SJSA1 (cell line): ENCODE results near the gene GOSR1. TPM values are rescaled to one million over a fixed set of nuclear protein-coding genes. Genes with fewer than 3 reads are reported as not detected.
A peak's percentile ranks its signal among the peaks of the same experiment; 100 is the strongest.
"Not testable (repeated sequence)": the region's sequence is repeated elsewhere in the genome, so short reads cannot be mapped to it uniquely, and the experiment has no call there.

Experiments
- DNase-seq, 2 experiments: peaks; one replicate each; pipeline ENCODE4 v3.0.0-alpha.2; 2015 to 2020; ENCODE audit warnings: low spot score in 2 of 2, low read depth in 1 of 2
- H3K27ac ChIP-seq: fragments of 250-450 bp; sonication (Bioruptor Pico); 2 replicates; pipeline ENCODE4 v1.5.1; 2020; ENCODE audit warnings: mild to moderate bottlenecking, moderate library complexity
- H3K27me3 ChIP-seq: fragments of 250-450 bp; sonication (Bioruptor Pico); replicated peaks from 2 replicates; pipeline ENCODE4 v1.5.1; 2020; ENCODE audit warnings: mild to moderate bottlenecking, moderate library complexity
- H3K36me3 ChIP-seq: fragments of 250-450 bp; sonication (Bioruptor Pico); 2 replicates; pipeline ENCODE4 v1.5.1; 2020; ENCODE audit warnings: mild to moderate bottlenecking
- H3K4me1 ChIP-seq: fragments of 250-450 bp; sonication (Bioruptor Pico); replicated peaks from 2 replicates; pipeline ENCODE4 v1.6.1; 2021; ENCODE audit warnings: mild to moderate bottlenecking
- H3K4me3 ChIP-seq: fragments of 250-450 bp; sonication (Bioruptor Pico); 2 replicates; pipeline ENCODE4 v1.5.1; 2020; ENCODE audit warnings: mild to moderate bottlenecking
- H3K9me3 ChIP-seq: fragments of 250-450 bp; sonication (Bioruptor Pico); replicated peaks from 2 replicates; pipeline ENCODE4 v1.5.1; 2020; ENCODE audit warnings: mild to moderate bottlenecking
- total RNA-seq: library from RNA; depleted of rRNA; stranded (reverse); fragments of >200 nt; shearing (Covaris generic); gene quantifications from 2 replicates; pipeline ENCODE4 v1.2.3, GENCODE V29; 2014

Gene GOSR1
- total RNA-seq, 1 experiment from 2014 or later = 33.8 TPM

GRCh38 chr17:30537667-30538066, 60.5 kb downstream of the GOSR1 start:
- H3K9me3 ChIP-seq, H3K4me3 ChIP-seq, H3K4me1 ChIP-seq, DNase-seq, H3K27ac ChIP-seq, H3K36me3 ChIP-seq, H3K27me3 ChIP-seq: not testable (repeated sequence)

GRCh38 chr17:30541802-30542201, 64.6 kb downstream of the GOSR1 start:
- Histone ChIP-seq H3K4me3 (no peak overlapping the region), H3K27me3 (no peaks in the 10 kb centered on the region), H3K9me3 (no peaks in the 10 kb centered on the region), H3K4me1 (no peaks in the 10 kb centered on the region), H3K36me3 (no peaks in the 10 kb centered on the region), H3K27ac (no peak overlapping the region)
- DNase-seq = no peak

GRCh38 chr17:30543456-30543855, 66.2 kb downstream of the GOSR1 start:
- no peaks in the 10 kb centered on the region for H3K27me3 ChIP-seq
- H3K4me1 ChIP-seq = no peaks in the 10 kb centered on the region
- H3K27ac ChIP-seq = no peak overlapping the region
- no peaks in the 10 kb centered on the region for H3K36me3 ChIP-seq
- H3K4me3 ChIP-seq = no peak overlapping the region
- no peaks in the 10 kb centered on the region for H3K9me3 ChIP-seq
- DNase-seq = no peak

- no peak for DNase-seq
- no peaks in the 10 kb centered on the region for H3K27me3 ChIP-seq
- H3K9me3 ChIP-seq = no peaks in the 10 kb centered on the region
- H3K4me1 ChIP-seq = peaks cover 2% of the 10 kb centered on the region
- H3K4me3 ChIP-seq = no peak overlapping the region
- H3K27ac ChIP-seq = no peak overlapping the region
- H3K36me3 ChIP-seq = no peaks in the 10 kb centered on the region
These were observed 67.8 kb downstream of the GOSR1 start for GRCh38 chr17:30545024-30545423.

- DNase-seq = no peak
- Histone ChIP-seq H3K4me3 (no peak overlapping the region), H3K36me3 (no peaks in the 10 kb centered on the region), H3K27ac (no peak overlapping the region), H3K9me3 (no peaks in the 10 kb centered on the region), H3K27me3 (no peaks in the 10 kb centered on the region), H3K4me1 (peaks cover 13% of the 10 kb centered on the region)
These were observed 70.8 kb downstream of the GOSR1 start for GRCh38 chr17:30547778-30548573.

GRCh38 chr17:30549181-30549580, 72.0 kb downstream of the GOSR1 start:
- DNase-seq, H3K9me3 ChIP-seq, H3K36me3 ChIP-seq, H3K27ac ChIP-seq, H3K27me3 ChIP-seq, H3K4me3 ChIP-seq: not testable (repeated sequence)
- peaks cover 13% of the 10 kb centered on the region for H3K4me1 ChIP-seq

- no peaks in the 10 kb centered on the region for H3K9me3 ChIP-seq
- H3K36me3 ChIP-seq = no peaks in the 10 kb centered on the region
- no peak for DNase-seq
- H3K27me3 ChIP-seq = no peaks in the 10 kb centered on the region
- no peak overlapping the region for H3K27ac ChIP-seq
- H3K4me1 ChIP-seq = peaks cover 13% of the 10 kb centered on the region
- H3K4me3 ChIP-seq = no peak overlapping the region
These were observed 72.8 kb downstream of the GOSR1 start for GRCh38 chr17:30549864-30550511.

- Histone ChIP-seq H3K27ac (no peak overlapping the region), H3K27me3 (no peaks in the 10 kb centered on the region), H3K36me3 (no peaks in the 10 kb centered on the region), H3K4me1 (peaks cover 13% of the 10 kb centered on the region), H3K9me3 (no peaks in the 10 kb centered on the region), H3K4me3 (no peak overlapping the region)
- DNase-seq = peak; percentile 19 to 65
These were observed 73.5 kb downstream of the GOSR1 start for GRCh38 chr17:30550512-30551273.

- DNase-seq, H3K4me3 ChIP-seq, H3K27me3 ChIP-seq, H3K9me3 ChIP-seq, H3K27ac ChIP-seq, H3K36me3 ChIP-seq: not testable (repeated sequence)
- H3K4me1 ChIP-seq = peaks cover 13% of the 10 kb centered on the region
These were observed 74.2 kb downstream of the GOSR1 start for GRCh38 chr17:30551274-30551995.

- no peaks in the 10 kb centered on the region for H3K9me3 ChIP-seq
- peaks cover 13% of the 10 kb centered on the region for H3K4me1 ChIP-seq
- no peak overlapping the region for H3K27ac ChIP-seq
- H3K36me3 ChIP-seq = no peaks in the 10 kb centered on the region
- no peak for DNase-seq
- H3K27me3 ChIP-seq = no peaks in the 10 kb centered on the region
- no peak overlapping the region for H3K4me3 ChIP-seq
These were observed 74.8 kb downstream of the GOSR1 start for GRCh38 chr17:30551996-30552339.

GRCh38 chr17:30552994-30553566, 75.9 kb downstream of the GOSR1 start:
- H3K36me3 ChIP-seq = no peaks in the 10 kb centered on the region
- no peaks in the 10 kb centered on the region for H3K27me3 ChIP-seq
- no peak overlapping the region for H3K27ac ChIP-seq
- peaks cover 13% of the 10 kb centered on the region for H3K4me1 ChIP-seq
- no peaks in the 10 kb centered on the region for H3K9me3 ChIP-seq
- no peak for DNase-seq
- H3K4me3 ChIP-seq = no peak overlapping the region

GRCh38 chr17:30553823-30554440, 76.7 kb downstream of the GOSR1 start:
- H3K27me3 ChIP-seq, H3K4me3 ChIP-seq, H3K9me3 ChIP-seq, H3K36me3 ChIP-seq, H3K27ac ChIP-seq: not testable (repeated sequence)
- peak in 1 of 2 experiments; percentile 30 for DNase-seq
- peaks cover 13% of the 10 kb centered on the region for H3K4me1 ChIP-seq
